Coronary artery (tissue), 2 donors: Measurements from ENCODE around the gene COL21A1.
"Not testable (repeated sequence)": the region's sequence is repeated elsewhere in the genome, so short reads cannot be mapped to it uniquely, and the experiment has no call there.

ENCODE experiments used
- DNase-seq: peaks from one replicate; pipeline ENCODE4 v3.0.0-alpha.2; 2017; ENCODE audit warnings: low spot score
- H3K27ac ChIP-seq, 2 donors: fragments of 200-600 bp; sonication (generic); one replicate each; pipeline ENCODE4 v1.5.1; 2016 to 2019
- H3K4me3 ChIP-seq: fragments of 200-600 bp; sonication (generic); 2 replicates; pipeline ENCODE4 v1.5.1; 2016; ENCODE audit warnings: mild to moderate bottlenecking, moderate library complexity
- CTCF ChIP-seq: fragments of 200-600 bp; sonication (generic); IDR thresholded peaks from one replicate; pipeline ENCODE4 v1.5.1; 2019; ENCODE audit warnings: antibody characterized with exemption

Gene COL21A1

GRCh38 chr6:56025795-56026194 is 221.6 kb downstream of the COL21A1 start:
- Histone ChIP-seq H3K4me3 (no peak overlapping the region), H3K27ac (no peak overlapping the region)
- TF ChIP-seq CTCF: no peak
- no peak for DNase-seq

GRCh38 chr6:56024931-56025330 is 222.4 kb downstream of the COL21A1 start:
- peak overlapping the region; percentile 58 for H3K4me3 ChIP-seq
- peak overlapping the region; percentile 55 to 61 for H3K27ac ChIP-seq
- no peak for TF ChIP-seq CTCF

GRCh38 chr6:56023829-56024228 is 223.6 kb downstream of the COL21A1 start:
- no peak overlapping the region for H3K27ac ChIP-seq
- no peak overlapping the region for H3K4me3 ChIP-seq
- no peak for TF ChIP-seq CTCF
- DNase-seq: no peak

More at GRCh38 chr6:56024931-56025330, 222.4 kb downstream of the COL21A1 start:
- no peak for DNase-seq

- H3K27ac ChIP-seq: no peak overlapping the region
- DNase-seq: no peak
- no peak for TF ChIP-seq CTCF
- H3K4me3 ChIP-seq: no peak overlapping the region
Measured at GRCh38 chr6:56022678-56023077, 224.7 kb downstream of the COL21A1 start.

- no peak overlapping the region for H3K27ac ChIP-seq
- no peak for DNase-seq
- no peak overlapping the region for H3K4me3 ChIP-seq
- no peak for TF ChIP-seq CTCF
Measured at GRCh38 chr6:56021943-56022342, 225.4 kb downstream of the COL21A1 start.

GRCh38 chr6:56019973-56020372 is 227.4 kb downstream of the COL21A1 start:
- H3K27ac ChIP-seq: no peak overlapping the region
- no peak for TF ChIP-seq CTCF
- no peak for DNase-seq
- no peak overlapping the region for H3K4me3 ChIP-seq

- no peak overlapping the region for H3K27ac ChIP-seq
- H3K4me3 ChIP-seq: no peak overlapping the region
- no peak for TF ChIP-seq CTCF
- no peak for DNase-seq
Measured at GRCh38 chr6:56017198-56017597, 230.2 kb downstream of the COL21A1 start.

- not testable (repeated sequence) for H3K27ac ChIP-seq, H3K4me3 ChIP-seq, DNase-seq
Measured at GRCh38 chr6:56014039-56014438, 233.3 kb downstream of the COL21A1 start.
